VCaP (cell line): ENCODE measurements around the gene IDH3G.
"Not testable (repeated sequence)": the region's sequence is repeated elsewhere in the genome, so short reads cannot be mapped to it uniquely, and the experiment has no call there.

Experiments used
- H3K27ac ChIP-seq: fragments of 450-650 bp; 2 replicates; pipeline ENCODE4 v1.5.1; 2017
- TF ChIP-seq, protein P1 (sequence below): fragments of 450-650 bp; conservative IDR thresholded peaks from 2 replicates; pipeline ENCODE4 v1.5.1; 2017; ENCODE audit warnings: mild to moderate bottlenecking, moderate library complexity

Gene IDH3G

DNA sequence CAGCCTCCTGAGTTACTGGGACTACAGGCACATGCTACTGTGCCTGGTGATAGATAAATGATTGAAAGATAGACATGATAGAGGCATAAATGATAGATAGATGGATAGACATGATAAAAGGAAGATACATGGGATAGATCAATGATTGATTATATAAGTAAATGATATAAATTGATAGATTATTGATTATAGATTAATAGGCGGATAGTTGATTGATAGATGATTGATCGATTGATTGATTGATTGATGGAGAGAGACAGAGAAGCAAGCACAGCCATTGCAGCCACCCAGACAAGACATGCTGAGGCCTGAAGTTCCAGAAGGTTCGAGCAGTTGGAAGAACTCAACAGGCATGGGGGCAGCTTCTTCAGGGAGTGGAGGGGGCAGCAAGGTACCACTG lies 47.8 kb downstream of the IDH3G start:
- H3K27ac ChIP-seq, result no peak overlapping the region
- TF ChIP-seq, protein P1, sequence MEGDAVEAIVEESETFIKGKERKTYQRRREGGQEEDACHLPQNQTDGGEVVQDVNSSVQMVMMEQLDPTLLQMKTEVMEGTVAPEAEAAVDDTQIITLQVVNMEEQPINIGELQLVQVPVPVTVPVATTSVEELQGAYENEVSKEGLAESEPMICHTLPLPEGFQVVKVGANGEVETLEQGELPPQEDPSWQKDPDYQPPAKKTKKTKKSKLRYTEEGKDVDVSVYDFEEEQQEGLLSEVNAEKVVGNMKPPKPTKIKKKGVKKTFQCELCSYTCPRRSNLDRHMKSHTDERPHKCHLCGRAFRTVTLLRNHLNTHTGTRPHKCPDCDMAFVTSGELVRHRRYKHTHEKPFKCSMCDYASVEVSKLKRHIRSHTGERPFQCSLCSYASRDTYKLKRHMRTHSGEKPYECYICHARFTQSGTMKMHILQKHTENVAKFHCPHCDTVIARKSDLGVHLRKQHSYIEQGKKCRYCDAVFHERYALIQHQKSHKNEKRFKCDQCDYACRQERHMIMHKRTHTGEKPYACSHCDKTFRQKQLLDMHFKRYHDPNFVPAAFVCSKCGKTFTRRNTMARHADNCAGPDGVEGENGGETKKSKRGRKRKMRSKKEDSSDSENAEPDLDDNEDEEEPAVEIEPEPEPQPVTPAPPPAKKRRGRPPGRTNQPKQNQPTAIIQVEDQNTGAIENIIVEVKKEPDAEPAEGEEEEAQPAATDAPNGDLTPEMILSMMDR, result no peak

GRCh38 chrX:153745067-153745433 lies 49.1 kb downstream of the IDH3G start:
- H3K27ac ChIP-seq, result not testable (repeated sequence)

DNA sequence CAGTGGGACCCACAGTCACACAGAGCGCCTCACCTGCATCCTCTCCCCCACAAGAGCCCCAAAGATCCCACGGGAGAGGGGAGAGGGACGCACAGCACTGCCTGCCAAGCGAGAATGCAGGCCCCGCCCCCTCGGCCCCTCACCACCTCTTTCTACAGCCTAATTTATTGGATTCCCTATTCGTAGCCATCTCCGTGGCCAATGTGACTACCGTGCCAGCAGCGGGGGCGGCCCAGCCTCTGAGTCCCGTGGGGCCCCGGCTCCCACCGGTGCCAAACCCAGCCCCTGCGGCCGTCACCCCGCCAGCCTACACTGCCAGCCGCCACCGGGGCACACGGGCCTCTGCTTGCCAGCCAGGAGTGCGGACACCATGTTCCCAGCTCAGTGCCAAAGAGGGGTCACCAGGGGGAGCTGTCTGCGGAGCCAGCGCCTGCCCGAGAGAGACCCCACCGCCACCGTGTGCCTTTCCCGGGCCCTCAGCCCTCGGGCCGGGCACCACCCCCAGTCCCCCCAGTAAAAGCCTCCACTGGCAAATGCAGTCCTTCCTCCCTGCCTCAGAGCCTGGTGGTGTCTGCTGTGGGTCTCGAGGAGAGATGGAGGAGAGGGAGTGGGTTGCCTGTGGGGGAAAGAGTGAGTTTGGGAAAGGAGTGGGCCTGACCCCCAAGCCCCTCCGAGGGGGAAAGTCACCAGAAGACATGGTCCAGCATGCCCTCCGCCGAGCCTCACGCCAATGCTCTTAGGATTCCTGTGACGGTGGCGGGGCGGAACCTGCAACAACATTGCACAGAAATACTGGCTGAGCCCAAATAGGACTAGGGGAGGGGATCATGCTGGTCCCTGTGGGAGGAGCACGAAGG lies 49.7 kb downstream of the IDH3G start:
- TF ChIP-seq, protein P1, result no peak
- no peak overlapping the region for H3K27ac ChIP-seq

- H3K27ac ChIP-seq, result not testable (repeated sequence)
Measured at GRCh38 chrX:153743468-153744209, 50.5 kb downstream of the IDH3G start.

GRCh38 chrX:153742796-153743467 lies 51.2 kb downstream of the IDH3G start:
- not testable (repeated sequence) for H3K27ac ChIP-seq

- not testable (repeated sequence) for H3K27ac ChIP-seq
Measured at GRCh38 chrX:153742111-153742510, 52.1 kb downstream of the IDH3G start.

GRCh38 chrX:153741446-153741845 lies 52.7 kb downstream of the IDH3G start:
- TF ChIP-seq, protein P1, result no peak
- no peak overlapping the region for H3K27ac ChIP-seq

GRCh38 chrX:153740631-153741222 lies 53.4 kb downstream of the IDH3G start:
- TF ChIP-seq, protein P1, result no peak
- no peak overlapping the region for H3K27ac ChIP-seq

DNA sequence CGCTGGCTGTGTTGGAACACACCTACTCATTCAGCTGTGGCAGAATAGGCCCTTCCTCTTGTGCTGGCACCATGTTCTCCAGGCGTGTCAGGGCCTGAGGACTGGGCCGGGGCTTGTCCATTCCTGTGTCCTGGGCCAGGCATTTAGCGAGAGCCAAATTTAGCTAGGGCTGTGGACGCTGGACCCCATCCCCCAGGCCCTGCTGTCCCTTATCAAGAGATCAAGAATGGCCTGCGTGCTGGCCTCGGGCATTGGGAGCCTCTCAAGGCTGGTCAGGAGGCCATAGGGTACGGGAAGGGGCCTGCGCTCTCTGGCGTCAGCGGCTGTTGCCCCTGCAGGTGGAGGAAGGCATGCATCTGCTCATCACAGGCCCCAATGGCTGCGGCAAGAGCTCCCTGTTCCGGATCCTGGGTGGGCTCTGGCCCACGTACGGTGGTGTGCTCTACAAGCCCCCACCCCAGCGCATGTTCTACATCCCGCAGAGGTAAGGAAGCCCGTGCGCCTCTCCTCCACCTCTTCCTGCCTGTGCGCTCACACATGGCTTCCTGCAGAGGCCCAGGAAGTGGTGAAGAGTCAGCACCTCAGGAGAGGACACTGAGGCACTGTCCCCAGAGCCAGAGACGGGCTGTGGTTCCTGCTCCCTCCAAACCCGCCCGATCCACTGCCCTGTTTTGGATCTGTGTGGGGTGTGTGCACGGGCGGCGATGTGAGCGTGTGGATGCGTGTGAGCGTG lies 54.3 kb downstream of the IDH3G start:
- TF ChIP-seq, protein P1, result no peak
- H3K27ac ChIP-seq, result no peak overlapping the region
